HUES6 (cell line): ENCODE measurements around the gene FBXW2.

ENCODE experiments used
- H3K27ac ChIP-seq: 2 replicates; pipeline ENCODE4 v1.7.0; 2013; ENCODE audit warnings: low read depth, mild to moderate bottlenecking, low read length, inconsistent platforms
- H3K27me3 ChIP-seq: 2 replicates; pipeline ENCODE4 v1.6.1; 2013; ENCODE audit warnings: low read length; ENCODE audit not compliant: control insufficient read depth, insufficient read depth
- H3K36me3 ChIP-seq: 2 replicates; pipeline ENCODE4 v1.6.1; 2013; ENCODE audit warnings: low read length; ENCODE audit not compliant: control insufficient read depth, insufficient read depth
- H3K4me1 ChIP-seq: 2 replicates; pipeline ENCODE4 v1.6.1; 2013; ENCODE audit warnings: low read length; ENCODE audit not compliant: control insufficient read depth, insufficient read depth
- H3K4me3 ChIP-seq: 2 replicates; pipeline ENCODE4 v1.5.1; 2013; ENCODE audit warnings: low read depth, low read length
- H3K9ac ChIP-seq: one replicate; pipeline ENCODE4 v1.6.1; 2013; ENCODE audit warnings: mild to moderate bottlenecking, low read length
- H3K9me3 ChIP-seq: 2 replicates; pipeline ENCODE4 v1.6.1; 2013; ENCODE audit warnings: low read depth, low read length; ENCODE audit not compliant: control insufficient read depth, insufficient read depth

Gene FBXW2

GRCh38 chr9:120778758-120779157 is 14.5 kb downstream of the FBXW2 start:
- Histone ChIP-seq H3K27me3 (no peaks in the 10 kb centered on the region), H3K9me3 (no peaks in the 10 kb centered on the region), H3K4me3 (no peak overlapping the region), H3K4me1 (no peaks in the 10 kb centered on the region), H3K9ac (no peak overlapping the region), H3K36me3 (peaks cover 72% of the 10 kb centered on the region), H3K27ac (no peak overlapping the region)

DNA sequence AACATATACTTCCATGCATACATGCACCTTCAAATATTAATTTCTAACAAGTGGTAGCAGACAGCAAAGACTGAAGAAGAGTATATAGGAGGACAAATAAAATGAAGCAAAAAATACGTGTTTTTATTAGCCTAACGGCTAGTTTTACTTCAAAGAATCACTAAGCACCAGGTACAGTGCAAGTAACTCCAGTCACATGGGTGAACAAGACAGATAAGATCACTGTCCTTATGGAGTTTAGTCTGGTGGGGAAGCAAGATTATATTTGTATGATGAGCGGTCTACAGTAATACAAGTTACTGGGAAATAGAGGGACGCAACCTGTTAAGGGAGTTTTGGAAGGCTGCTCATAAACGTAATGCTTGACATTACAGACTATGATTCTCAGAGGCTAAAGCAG is 16.0 kb downstream of the FBXW2 start:
- Histone ChIP-seq H3K9me3 (no peaks in the 10 kb centered on the region), H3K4me3 (no peak overlapping the region), H3K27ac (no peak overlapping the region), H3K9ac (no peak overlapping the region), H3K27me3 (no peaks in the 10 kb centered on the region), H3K36me3 (peaks cover 61% of the 10 kb centered on the region), H3K4me1 (no peaks in the 10 kb centered on the region)

DNA sequence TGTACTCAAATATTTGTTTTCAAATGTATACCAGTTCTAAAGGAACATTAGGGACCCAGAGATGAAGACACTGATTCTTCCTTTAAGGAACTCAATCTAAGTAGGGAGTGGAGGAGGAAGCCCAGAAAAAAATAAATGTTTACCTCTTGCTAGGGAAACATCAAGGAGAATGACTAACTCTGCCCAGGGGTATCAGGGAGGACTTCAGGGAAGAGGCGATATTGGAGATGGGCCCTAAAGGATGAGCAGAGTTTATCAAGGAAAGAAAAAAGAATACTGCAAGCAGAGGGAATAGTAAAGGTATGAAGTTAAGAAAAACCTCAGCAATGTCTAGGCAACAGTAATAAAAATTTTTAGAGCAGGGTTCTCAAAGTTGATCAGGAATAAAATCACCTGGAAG is 16.4 kb downstream of the FBXW2 start:
- Histone ChIP-seq H3K4me3 (no peak overlapping the region), H3K9ac (no peak overlapping the region), H3K4me1 (no peaks in the 10 kb centered on the region), H3K36me3 (peaks cover 64% of the 10 kb centered on the region), H3K27ac (no peak overlapping the region), H3K27me3 (no peaks in the 10 kb centered on the region), H3K9me3 (no peaks in the 10 kb centered on the region)

- Histone ChIP-seq H3K27ac (no peak overlapping the region), H3K27me3 (no peaks in the 10 kb centered on the region), H3K36me3 (peaks cover 73% of the 10 kb centered on the region), H3K4me3 (no peak overlapping the region), H3K4me1 (no peaks in the 10 kb centered on the region), H3K9ac (no peak overlapping the region), H3K9me3 (no peaks in the 10 kb centered on the region)
Measured at GRCh38 chr9:120775859-120776258, 17.4 kb downstream of the FBXW2 start.

- H3K4me3 ChIP-seq: no peak overlapping the region
- no peak overlapping the region for H3K27ac ChIP-seq
- H3K4me1 ChIP-seq: peaks cover 1% of the 10 kb centered on the region; the same call in 1 of the 2 replicates
- no peak overlapping the region for H3K9ac ChIP-seq
- no peaks in the 10 kb centered on the region for H3K27me3 ChIP-seq
- peaks cover 77% of the 10 kb centered on the region for H3K36me3 ChIP-seq
- H3K9me3 ChIP-seq: no peaks in the 10 kb centered on the region
Measured at GRCh38 chr9:120774719-120775118, 18.5 kb downstream of the FBXW2 start.

- H3K9ac ChIP-seq: no peak overlapping the region
Measured at GRCh38 chr9:120773256-120773655, 20.0 kb downstream of the FBXW2 start.

DNA sequence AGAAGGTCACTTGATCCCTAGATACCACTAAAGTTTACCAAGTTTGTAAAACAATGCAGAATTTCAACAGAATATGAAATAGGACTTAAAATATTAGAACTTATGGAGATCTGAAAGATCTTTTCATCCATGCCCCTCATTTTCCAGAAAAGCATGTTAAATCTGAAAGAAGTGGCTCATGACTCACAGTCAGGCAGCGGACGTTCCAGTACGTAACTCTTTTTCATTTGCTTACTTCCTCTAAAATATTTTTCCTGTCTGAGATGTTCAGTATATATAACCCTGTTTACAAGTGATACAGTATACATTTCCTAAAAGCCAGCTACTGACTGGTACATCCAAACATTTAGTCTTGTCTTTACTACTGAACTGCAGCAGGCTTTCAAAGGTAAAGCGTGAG is 22.3 kb downstream of the FBXW2 start:
- H3K27ac ChIP-seq: no peak overlapping the region
- peaks cover 74% of the 10 kb centered on the region for H3K36me3 ChIP-seq
- no peaks in the 10 kb centered on the region for H3K27me3 ChIP-seq

More at GRCh38 chr9:120773256-120773655, 20.0 kb downstream of the FBXW2 start:
- Histone ChIP-seq H3K4me1 (peaks cover 11% of the 10 kb centered on the region), H3K36me3 (peaks cover 76% of the 10 kb centered on the region), H3K9me3 (no peaks in the 10 kb centered on the region), H3K4me3 (no peak overlapping the region), H3K27ac (no peak overlapping the region), H3K27me3 (no peaks in the 10 kb centered on the region)

GRCh38 chr9:120768886-120769285 is 24.3 kb downstream of the FBXW2 start:
- Histone ChIP-seq H3K27ac (peak overlapping the region; percentile 17; the same call in 1 of the 2 replicates), H3K36me3 (peaks cover 77% of the 10 kb centered on the region), H3K27me3 (no peaks in the 10 kb centered on the region)

More for the DNA sequence above, 22.3 kb downstream of the FBXW2 start:
- Histone ChIP-seq H3K9ac (no peak overlapping the region), H3K4me1 (peaks cover 17% of the 10 kb centered on the region), H3K4me3 (no peak overlapping the region), H3K9me3 (no peaks in the 10 kb centered on the region)

GRCh38 chr9:120768247-120768646 is 25.0 kb downstream of the FBXW2 start:
- peak overlapping the region; percentile 74 for H3K27ac ChIP-seq
- peaks cover 80% of the 10 kb centered on the region for H3K36me3 ChIP-seq

More at GRCh38 chr9:120768886-120769285, 24.3 kb downstream of the FBXW2 start:
- Histone ChIP-seq H3K4me1 (peaks cover 17% of the 10 kb centered on the region), H3K9me3 (no peaks in the 10 kb centered on the region), H3K4me3 (no peak overlapping the region), H3K9ac (peak overlapping the region; percentile 42)

DNA sequence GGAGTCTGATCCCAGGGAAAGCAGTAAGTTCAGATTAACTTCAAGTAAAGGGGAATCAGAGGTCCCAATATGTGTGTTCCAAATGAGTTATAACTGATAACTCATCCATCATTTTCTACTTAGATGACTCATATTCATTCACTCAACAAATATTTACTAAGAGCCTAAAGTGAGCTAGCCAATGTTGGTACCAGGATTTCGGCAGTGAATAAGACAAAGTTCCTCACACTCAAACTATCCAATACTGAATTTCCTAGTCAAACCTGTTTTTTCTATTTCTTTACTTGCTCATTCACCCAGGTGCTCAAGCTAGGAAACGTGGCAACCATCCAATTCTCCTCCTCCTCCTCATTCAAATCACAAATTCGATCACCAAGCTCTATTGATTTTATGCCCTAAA is 25.8 kb downstream of the FBXW2 start:
- Histone ChIP-seq H3K4me3 (no peak overlapping the region), H3K27me3 (no peaks in the 10 kb centered on the region), H3K36me3 (peaks cover 88% of the 10 kb centered on the region), H3K9me3 (no peaks in the 10 kb centered on the region), H3K27ac (0 out of 2 replicates have a peak overlapping the region, but pooled peaks have one; percentile 74), H3K4me1 (peaks cover 17% of the 10 kb centered on the region), H3K9ac (no peak overlapping the region)

More at GRCh38 chr9:120768247-120768646, 25.0 kb downstream of the FBXW2 start:
- Histone ChIP-seq H3K4me3 (no peak overlapping the region), H3K9ac (peak overlapping the region; percentile 34), H3K4me1 (peaks cover 17% of the 10 kb centered on the region), H3K27me3 (no peaks in the 10 kb centered on the region), H3K9me3 (no peaks in the 10 kb centered on the region)

- H3K27me3 ChIP-seq: no peaks in the 10 kb centered on the region
- peaks cover 17% of the 10 kb centered on the region for H3K4me1 ChIP-seq
- no peaks in the 10 kb centered on the region for H3K9me3 ChIP-seq
- H3K9ac ChIP-seq: no peak overlapping the region
- H3K36me3 ChIP-seq: peaks cover 89% of the 10 kb centered on the region
- H3K27ac ChIP-seq: no peak overlapping the region
- H3K4me3 ChIP-seq: no peak overlapping the region
Measured at GRCh38 chr9:120765910-120766425, 27.2 kb downstream of the FBXW2 start.
